ENCODE data around the gene PRKD1.
"Not testable (repeated sequence)": the region's sequence is repeated elsewhere in the genome, so short reads cannot be mapped to it uniquely, and the experiment has no call there.

Gene PRKD1

DNA sequence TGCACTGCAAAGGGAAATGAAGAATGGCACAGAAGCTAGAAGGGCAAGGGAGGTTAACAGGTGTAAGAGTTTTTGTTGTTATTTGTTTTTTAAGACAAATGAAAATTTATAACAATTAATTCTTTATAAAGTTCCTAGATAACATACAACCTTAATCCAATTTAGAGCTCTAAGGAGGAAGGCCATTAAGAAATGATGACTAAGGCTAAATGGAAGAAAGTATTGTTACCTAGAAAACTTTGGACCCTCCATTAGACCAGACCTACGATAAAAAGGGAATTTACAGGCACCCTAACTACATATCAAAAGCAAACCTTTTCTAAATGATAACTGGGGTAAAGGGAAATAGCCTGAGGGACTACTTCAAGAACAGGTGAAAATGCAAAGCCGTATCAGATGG, 130.8 kb downstream of the PRKD1 start:
- DNase-seq: no peak

- DNase-seq: no peak
Observed at GRCh38 chr14:29789475-29789874, 138.2 kb downstream of the PRKD1 start.

- no peak for DNase-seq
Observed at GRCh38 chr14:29788093-29788492, 139.6 kb downstream of the PRKD1 start.

- DNase-seq: no peak
Observed at GRCh38 chr14:29783556-29783955, 144.1 kb downstream of the PRKD1 start.

- no peak for DNase-seq
Observed at GRCh38 chr14:29782041-29782440, 145.6 kb downstream of the PRKD1 start.

DNA sequence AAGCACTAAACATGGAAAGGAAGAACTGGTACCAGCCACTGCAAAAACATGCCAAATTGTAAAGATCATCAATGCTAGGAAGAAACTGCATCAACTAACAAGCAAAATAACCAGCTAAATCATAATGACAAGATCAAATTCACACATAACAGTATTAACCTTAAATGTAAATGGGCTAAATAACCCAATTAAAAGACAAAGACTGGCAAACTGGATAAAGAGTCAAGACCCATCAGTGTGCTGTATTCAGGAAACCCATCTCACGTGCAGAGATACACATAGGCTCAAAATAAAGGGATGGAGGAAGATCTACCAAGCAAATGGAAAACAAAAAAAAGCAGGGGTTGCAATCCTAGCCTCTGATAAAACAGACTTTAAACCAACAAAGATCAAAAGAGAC, 150.5 kb downstream of the PRKD1 start:
- not testable (repeated sequence) for DNase-seq

DNA sequence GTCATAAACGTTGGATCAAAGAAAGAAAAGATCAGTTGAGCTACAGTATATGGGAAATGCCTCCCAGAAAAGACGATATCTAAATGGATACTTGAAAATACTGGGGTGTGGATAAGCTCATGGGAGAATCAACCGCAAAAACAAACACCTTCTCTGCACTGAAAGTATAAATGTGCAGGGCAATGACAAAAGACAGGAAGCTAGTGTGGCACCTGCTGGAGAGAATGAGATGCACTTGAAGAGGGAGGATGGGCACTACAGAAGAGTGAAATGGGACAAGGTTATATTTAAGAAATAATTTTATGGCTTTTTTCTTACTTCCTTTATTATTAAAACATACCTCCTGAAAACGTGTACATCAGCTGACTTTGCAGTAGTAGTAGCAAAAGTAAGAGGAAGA, 153.7 kb downstream of the PRKD1 start:
- no peak for DNase-seq

DNA sequence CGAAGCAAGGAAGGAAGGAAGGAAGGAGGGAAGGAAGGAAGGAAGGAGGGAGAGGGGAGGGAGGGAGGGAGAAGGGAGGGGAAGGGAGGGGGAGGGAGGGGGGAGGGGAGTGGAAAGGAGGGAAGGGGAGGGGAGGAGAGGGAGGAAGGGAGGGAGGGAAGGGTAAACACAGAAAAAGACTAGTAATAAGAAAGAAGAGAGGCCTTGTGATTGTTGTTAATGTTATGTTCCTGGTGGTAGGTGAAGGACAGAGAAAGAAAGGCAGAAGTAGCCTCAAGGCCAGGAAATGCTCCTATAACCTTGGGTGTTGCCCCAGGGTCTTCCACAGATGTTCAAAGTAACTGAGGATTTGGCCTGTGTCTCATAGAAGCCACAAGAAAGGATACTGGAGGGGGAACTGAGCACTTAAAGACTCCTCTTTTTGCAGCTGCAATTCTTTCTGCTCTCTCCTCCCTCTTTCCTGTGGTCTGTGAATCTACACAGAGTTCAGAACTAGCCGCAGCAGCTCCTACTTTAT, 164.2 kb downstream of the PRKD1 start:
- DNase-seq: no peak

DNA sequence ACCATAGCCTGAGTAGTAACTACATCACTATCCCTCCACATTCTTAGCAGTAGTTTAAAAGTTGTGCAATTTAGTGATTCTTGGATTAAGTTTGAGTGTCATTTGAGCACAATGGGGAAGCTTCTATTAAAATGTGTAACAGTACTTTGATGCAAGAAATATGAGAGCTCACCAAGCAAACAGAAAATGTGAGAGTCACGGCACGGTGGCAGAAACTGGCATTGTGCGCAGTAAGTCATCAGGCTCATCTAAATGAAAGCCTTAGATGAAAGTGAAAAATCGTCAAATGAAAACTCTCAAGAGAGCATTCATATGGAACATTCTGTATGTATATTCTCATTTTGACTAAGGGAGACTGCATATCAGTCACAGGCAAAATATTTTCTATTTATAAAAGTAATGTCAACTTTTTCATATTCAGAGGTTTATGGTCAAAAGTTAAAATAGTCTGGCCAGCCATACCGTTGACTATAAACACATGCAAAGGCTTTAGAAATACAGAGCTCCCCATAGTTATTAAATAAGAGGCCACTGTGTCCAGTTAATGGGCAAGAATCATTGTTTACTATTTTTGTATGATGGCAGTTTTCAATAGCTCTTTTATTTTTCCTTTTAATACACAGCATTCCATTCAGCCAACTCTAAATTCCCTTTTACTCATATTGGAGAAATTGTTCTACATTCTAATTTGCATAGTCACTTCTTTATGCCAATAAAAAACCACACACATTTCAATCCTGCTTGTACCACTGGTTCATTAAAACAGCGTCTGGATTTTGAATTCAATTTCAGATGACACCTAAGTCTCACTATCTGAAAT, 167.9 kb downstream of the PRKD1 start:
- DNase-seq: no peak

- no peak for DNase-seq
Observed at GRCh38 chr14:29757711-29758233, 169.9 kb downstream of the PRKD1 start.

DNA sequence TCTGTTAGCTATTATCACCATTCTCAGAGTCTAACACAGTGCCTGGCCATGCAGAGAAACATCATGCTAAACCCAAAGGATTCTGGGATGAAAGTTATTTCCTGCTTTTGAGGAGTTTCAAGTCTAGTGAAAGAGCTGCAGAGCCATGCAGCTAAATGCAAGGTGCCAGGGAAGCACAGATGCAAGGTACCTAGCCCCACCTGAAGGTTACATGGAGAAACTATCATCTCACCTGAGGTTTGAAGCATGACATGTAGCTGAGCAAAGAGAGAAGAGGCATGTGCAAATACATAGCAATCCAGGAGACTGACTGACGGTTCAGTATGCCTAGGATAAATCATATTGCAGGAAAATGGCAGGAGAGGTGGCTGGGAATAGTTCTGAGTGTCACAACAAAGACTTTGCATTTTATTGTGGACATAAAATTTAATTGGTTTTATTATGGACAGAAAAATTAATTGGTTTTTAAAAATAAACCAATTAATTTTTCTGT, 170.4 kb downstream of the PRKD1 start:
- no peak for DNase-seq

- no peak for DNase-seq
Observed at GRCh38 chr14:29756019-29756385, 171.6 kb downstream of the PRKD1 start.

- no peak for DNase-seq
Observed at GRCh38 chr14:29755311-29756018, 172.2 kb downstream of the PRKD1 start.

- DNase-seq: no peak
Observed at GRCh38 chr14:29754134-29754533, 173.5 kb downstream of the PRKD1 start.

DNA sequence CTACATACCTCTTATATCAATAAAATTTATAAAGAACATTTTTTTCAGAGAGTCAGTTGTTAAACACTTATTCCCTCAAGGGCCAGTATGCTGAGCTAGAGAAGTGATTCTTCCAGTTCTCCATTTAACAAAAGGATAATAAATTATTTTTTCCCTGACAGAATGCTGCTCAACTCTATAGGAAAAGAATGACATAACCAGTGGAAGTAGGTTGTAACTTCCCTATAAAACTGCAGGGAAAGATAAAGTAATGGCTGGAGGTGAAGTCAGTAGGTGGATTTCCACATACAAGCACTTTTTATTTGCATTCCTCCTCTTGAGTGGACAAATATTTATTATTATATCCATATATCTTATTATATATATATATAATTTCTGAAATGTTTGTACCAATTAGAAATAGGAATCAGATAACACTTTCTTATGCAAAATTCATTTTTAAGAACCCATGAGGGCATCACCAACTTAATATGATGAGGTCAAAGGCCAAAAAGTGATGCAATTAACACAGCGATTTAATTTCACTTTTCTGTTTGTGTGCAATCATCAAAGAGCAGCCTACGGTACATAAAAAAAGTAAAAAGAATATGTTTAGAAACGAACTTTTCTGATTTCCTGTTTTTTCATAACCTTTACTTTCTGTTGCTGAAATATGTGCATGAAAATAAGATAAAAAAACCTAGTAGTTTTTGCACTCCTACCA, 175.3 kb downstream of the PRKD1 start:
- DNase-seq: no peak

DNA sequence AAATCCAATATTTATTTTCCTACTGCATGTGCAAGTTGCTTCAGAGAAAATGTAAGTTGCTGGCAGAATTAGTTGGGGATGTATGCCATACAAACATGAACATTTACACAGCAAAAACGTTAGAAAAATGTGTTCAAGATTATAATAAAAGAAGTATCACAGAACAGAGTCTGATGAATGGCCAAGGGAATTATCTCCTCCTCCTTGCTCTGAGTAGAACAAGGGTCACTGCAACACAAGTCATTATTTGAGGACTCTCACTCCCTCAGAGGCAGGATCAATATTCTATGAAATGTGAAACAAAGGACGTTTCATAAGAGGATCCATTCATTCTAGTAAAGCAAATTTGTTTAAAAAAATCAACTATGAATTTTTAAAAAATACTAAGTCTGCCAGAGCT, 177.8 kb downstream of the PRKD1 start:
- no peak for DNase-seq

- no peak for DNase-seq
Observed at GRCh38 chr14:29749327-29749726, 178.3 kb downstream of the PRKD1 start.

DNA sequence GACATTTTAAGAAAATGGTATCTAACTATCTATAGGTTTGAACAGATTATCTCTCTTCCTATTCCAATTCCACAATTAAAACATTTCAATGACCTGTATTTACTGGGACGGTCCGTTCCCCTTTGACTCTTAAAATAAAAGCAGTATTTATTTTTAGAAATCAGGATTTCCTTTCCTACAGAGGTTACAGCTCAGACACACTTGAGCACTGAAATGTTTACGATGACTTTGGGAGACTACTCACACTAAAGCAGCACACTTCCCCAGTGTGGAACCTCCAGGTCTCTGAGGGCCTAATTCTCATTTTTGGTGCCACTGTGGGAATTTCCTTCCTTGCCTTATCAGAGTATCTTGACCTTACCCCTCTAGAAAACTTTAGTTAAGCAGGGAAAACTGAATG, 181.8 kb downstream of the PRKD1 start:
- no peak for DNase-seq

- no peak for DNase-seq
Observed at GRCh38 chr14:29743531-29743930, 184.1 kb downstream of the PRKD1 start.

DNA sequence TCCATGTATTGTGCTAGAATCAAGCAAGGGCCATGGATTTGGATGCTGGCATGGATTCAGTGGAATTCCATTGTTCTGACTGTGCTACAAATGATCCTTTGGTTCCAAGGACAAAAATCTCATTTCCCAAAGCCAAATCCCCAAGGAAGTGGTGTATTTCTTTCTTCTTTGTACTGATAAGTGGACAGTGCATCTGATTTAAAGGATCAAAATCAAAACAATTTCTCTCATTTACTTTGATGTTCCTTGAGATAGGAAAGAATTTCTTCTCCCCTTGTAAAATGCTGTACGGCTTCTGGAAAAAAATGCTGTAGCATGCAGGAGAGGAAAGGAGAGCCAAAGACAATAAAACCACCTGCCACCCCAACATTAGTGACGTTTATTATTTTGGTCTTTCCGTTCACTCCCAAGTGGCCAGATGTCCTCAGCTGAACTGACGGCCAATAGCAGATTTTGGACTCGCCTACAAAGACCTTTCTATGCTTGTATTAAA, 185.7 kb downstream of the PRKD1 start:
- no peak for DNase-seq

- DNase-seq: no peak
Observed at GRCh38 chr14:29740491-29740890, 187.2 kb downstream of the PRKD1 start.

DNA sequence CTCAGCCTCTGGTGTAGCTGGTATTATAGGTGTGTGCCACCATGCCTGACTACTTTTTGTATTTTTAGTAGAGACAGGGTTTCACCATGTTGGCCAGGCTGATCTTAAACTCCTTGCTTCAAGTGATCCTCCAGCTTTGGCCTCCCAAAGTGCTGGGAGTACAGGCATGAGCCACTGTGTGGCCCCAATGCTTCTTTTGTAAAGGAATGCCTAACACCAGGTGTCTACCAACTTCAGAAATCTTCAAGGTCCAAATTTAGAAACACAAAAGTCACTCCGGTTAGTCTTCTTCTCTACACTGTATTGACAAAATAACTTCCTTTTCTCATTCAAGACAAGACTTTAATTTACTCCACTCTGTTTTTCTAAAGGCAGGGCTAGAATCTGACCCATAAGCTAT, 188.7 kb downstream of the PRKD1 start:
- DNase-seq: no peak

GRCh38 chr14:29738056-29738455, 189.6 kb downstream of the PRKD1 start:
- no peak for DNase-seq
